OCI-M2 (cell line): ENCODE results near the gene UXS1.

Source experiments
- DNase-seq: peaks from one replicate; lab custom pipeline; 2025; ENCODE audit not compliant: unreplicated experiment; lab: John Stamatoyannopoulos, UW

UXS1 gene

GRCh38 chr2:106161938-106162820 lies 31.9 kb downstream of the UXS1 start:
- DNase-seq: no peak

DNA sequence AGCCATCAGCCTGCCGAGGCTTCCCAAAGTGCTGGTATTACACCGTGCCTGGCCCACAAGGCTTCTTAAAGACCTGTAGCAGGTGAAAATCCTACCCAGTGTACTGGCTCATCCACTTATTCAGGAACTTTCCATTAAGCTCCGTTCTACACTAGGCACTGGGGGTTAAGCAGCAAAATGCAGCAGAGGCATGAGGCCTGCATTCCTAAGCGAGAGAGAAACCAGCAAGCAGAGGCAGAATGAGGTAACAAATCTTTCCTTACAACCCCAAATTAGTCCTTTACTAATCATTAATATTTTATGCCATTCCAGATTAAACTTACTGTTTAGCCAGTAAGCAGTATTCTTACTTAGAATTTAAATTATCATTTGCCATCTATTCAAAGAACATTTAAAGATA lies 32.8 kb downstream of the UXS1 start:
- no peak for DNase-seq

- no peak for DNase-seq
Observed at GRCh38 chr2:106160786-106161261, 33.3 kb downstream of the UXS1 start.

DNA sequence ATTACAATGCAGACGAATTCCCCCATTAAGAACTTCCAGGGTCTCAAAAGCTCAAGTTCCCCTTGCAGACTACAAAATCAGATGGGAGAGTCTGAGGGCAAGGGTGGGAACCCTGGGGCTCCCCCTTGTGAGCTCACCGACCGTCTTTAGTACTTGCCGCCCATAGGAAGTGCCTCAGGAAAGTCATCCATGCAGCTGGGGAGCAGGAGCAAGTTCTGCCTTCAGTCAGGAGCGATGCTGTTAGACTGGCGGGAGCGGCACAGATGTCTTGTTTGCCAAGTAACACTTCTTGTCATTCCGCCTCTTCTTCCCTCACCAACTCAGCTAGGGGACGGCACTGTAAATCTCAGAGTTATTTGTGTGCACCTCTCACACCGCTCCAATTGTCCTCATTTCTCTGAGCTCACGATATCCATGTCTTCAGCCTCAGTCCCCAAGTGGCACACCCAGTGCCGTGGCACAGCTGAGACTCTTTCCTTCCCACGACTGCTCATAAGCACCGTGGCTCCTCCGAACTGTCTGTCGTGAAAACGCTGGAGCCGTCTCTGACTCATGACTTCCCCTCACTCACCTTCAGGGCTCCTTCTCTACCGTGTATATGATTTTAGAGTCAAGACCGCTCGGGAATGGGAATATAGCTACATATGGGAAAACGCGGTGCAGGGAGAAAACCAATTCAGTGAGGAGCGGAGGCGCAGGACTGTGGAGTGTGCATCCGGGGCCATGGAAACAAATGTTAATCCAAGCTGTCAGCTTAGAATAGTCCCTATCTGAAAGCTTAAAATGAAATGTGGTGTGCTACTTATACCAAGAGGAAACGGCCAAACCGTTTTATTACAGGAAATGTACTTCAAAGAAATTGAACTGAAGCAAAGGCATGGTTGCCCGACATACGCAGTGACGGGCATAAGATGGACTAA lies 34.0 kb downstream of the UXS1 start:
- DNase-seq: no peak

DNA sequence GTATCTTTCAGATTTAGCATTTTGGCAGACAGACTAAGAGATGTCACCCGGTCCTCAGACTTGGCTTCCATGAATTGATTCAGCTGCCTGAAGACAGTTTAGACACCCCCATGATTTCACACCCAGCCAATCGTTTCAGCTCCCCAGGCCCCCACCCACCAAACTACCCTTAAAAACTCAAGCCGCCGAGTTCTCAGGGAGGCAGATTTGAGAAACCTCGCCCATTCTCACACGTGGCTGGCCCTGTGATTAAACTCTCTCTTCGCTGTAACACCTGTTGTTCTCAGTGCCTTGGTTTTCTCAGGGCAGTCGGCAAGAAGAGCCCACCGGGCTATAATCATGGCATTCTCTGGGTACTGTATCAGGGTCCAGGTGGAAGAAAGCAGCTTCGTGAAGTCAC lies 35.2 kb downstream of the UXS1 start:
- no peak for DNase-seq

- DNase-seq: no peak
Observed at GRCh38 chr2:106158131-106158530, 36.0 kb downstream of the UXS1 start.

GRCh38 chr2:106157416-106157815 lies 36.7 kb downstream of the UXS1 start:
- no peak for DNase-seq

GRCh38 chr2:106156305-106157296 lies 37.5 kb downstream of the UXS1 start:
- no peak for DNase-seq

- no peak for DNase-seq
Observed at GRCh38 chr2:106153781-106154180, 40.3 kb downstream of the UXS1 start.

- no peak for DNase-seq
Observed at GRCh38 chr2:106147665-106148064, 46.4 kb downstream of the UXS1 start.

- DNase-seq: no peak
Observed at GRCh38 chr2:106147159-106147558, 46.9 kb downstream of the UXS1 start.

GRCh38 chr2:106144621-106145331 lies 49.3 kb downstream of the UXS1 start:
- DNase-seq: no peak

- no peak for DNase-seq
Observed at GRCh38 chr2:106143495-106144215, 50.4 kb downstream of the UXS1 start.

DNA sequence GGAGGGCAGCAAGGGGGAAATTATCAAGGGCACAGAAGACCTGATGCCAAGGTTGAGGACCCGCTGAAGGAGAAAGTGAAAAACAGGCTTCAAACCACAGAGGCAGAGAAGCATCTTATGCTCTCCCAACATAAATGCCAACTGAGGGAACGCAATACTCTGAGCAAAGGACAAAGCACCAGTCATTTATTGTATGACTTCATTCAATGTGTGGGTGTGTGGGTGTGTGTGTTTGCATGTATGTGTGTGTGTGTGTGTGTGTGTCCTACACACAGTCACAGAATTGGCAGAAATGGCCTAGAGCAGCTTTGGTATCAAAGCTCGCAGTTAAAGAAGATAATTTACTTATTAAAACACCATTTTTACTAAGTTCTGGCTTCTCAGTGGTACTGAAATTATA lies 51.4 kb downstream of the UXS1 start:
- no peak for DNase-seq

DNA sequence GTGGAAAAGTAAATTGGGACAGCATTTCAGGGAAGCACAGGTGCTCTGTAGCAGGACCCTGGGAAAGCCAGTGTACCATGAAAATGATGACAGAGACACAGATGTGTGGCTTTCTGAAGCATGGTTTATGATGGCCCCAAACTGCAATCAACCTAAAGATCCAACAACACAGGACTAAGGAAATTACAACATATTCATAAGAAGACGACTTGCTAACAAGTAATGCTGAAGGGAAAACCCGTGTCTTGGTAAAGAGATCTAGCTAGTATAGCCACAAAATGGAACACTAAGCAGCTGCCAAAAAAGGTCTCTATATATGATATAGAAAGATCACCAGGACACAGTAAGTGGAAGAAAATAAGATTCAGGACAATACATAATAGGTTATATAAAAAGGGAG lies 53.2 kb downstream of the UXS1 start:
- no peak for DNase-seq

DNA sequence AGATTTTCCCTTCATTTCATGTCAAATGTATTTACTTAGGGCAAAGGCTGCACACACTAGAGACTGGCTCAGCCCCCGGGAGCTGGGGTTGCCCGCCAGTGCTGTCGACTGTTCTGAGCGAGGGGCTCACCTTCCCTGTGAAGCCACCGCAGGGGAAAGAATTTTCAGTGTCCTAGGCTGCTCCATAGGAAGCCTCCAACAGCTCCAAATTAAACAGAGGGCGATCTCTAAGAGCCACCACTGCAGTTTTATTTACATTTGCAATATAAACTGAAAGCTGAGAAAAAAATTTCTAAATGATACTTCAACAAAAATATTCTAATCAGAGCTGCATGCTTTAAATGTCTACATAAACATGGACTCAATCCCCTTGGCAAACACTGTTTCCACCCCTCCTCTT lies 54.0 kb downstream of the UXS1 start:
- no peak for DNase-seq

GRCh38 chr2:106139238-106139935 lies 54.7 kb downstream of the UXS1 start:
- DNase-seq: no peak

- DNase-seq: no peak
Observed at GRCh38 chr2:106138543-106139237, 55.4 kb downstream of the UXS1 start.
